Thyroid gland (tissue), 4 donors: Measurements from ENCODE around the gene TUBB4A.

Experiments used
- POLR2A ChIP-seq, 2 donors: fragments of 450-650 bp; IDR thresholded peaks; one replicate each; pipeline ENCODE4 v1.6.1; 2017; ENCODE audit warnings: antibody characterized with exemption in 2 of 2, mild to moderate bottlenecking in 2 of 2, moderate library complexity in 1 of 2
- TF ChIP-seq, protein P1 (sequence below), 6 experiments: fragments of 200-600 bp in 3 of 6; fragments of 450-650 bp in 3 of 6; sonication (generic) in 3 of 6; IDR thresholded peaks; one replicate each; pipeline ENCODE4 v1.5.1; 2016 to 2019; ENCODE audit warnings: antibody characterized with exemption in 6 of 6, mild to moderate bottlenecking in 2 of 6, inconsistent platforms in 1 of 6, moderate library complexity in 1 of 6

DNA sequence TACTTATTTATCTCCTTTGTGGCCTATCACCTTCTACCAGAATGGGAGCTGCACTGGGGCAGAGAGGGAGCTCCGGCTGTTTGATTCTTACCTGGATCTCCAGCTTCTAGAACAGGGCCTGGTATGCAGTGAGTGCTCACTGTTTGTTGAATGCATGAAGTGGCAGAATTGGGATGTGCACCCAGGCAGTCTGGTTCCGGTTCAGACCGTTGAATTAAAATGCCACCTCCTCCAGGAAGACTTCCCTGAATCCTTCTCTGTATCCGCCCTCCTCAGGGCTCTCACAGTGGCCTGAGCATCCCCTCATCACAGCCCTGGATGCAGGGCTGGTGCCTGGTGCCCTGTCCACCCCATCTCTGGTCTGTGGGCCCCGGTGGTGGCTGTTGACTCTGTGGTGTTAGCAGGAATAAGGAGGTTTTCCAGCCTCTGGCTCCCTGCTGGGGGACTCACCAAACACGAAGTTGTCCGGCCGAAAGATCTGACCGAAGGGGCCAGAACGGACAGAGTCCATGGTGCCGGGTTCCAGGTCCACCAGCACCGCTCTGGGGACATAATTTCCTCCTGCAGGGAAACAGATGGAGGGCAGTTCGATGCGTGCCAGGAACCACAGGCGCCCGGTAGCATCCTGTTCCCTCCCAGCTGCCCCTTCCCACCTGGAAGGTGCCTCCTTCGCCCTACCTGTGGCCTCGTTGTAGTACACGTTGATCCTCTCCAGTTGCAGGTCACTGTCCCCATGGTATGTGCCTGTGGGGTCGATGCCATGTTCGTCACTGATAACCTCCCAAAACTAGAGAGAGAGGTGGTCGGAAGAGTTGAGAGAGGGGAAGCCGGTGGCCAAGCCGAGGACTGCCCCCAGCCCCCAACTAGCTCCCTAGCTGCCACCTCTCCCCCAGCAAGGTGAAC, 1.0 kb downstream of the TUBB4A start:
- TF ChIP-seq, protein P1, sequence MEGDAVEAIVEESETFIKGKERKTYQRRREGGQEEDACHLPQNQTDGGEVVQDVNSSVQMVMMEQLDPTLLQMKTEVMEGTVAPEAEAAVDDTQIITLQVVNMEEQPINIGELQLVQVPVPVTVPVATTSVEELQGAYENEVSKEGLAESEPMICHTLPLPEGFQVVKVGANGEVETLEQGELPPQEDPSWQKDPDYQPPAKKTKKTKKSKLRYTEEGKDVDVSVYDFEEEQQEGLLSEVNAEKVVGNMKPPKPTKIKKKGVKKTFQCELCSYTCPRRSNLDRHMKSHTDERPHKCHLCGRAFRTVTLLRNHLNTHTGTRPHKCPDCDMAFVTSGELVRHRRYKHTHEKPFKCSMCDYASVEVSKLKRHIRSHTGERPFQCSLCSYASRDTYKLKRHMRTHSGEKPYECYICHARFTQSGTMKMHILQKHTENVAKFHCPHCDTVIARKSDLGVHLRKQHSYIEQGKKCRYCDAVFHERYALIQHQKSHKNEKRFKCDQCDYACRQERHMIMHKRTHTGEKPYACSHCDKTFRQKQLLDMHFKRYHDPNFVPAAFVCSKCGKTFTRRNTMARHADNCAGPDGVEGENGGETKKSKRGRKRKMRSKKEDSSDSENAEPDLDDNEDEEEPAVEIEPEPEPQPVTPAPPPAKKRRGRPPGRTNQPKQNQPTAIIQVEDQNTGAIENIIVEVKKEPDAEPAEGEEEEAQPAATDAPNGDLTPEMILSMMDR (IDR thresholded peaks at IDR 0.05) = no peak
- TF ChIP-seq POLR2A (IDR thresholded peaks at IDR 0.05) = no peak
